Gastrocnemius medialis (tissue), 4 donors: ENCODE measurements around the gene UNC5A. TPM values are rescaled to one million over a fixed set of nuclear protein-coding genes. Genes with fewer than 3 reads are reported as not detected.

Experiments used
- ATAC-seq, 2 donors: fragments of 150-250 bp; one replicate each; pipeline ENCODE4 v1.9.1; 2016
- DNase-seq, 2 donors: peaks; one replicate each; pipeline ENCODE4 v3.0.0-alpha.2; 2019
- H3K27ac ChIP-seq, 4 donors: fragments of 200-600 bp; sonication (generic); 1 replicate in 1 of 4; 2 replicates in 3 of 4; pipeline ENCODE4 v1.5.1; 2016 to 2018; ENCODE audit warnings: mild to moderate bottlenecking in 2 of 4, moderate library complexity in 1 of 4
- H3K27me3 ChIP-seq, 3 donors: fragments of 200-600 bp; sonication (generic) in 2 of 3; 1 replicate in 1 of 3; 2 replicates in 2 of 3; pipeline versions ENCODE4 v1.5.1 to v1.6.0; 2016 to 2019; ENCODE audit warnings: mild to moderate bottlenecking in 1 of 3, moderate library complexity in 1 of 3
- H3K36me3 ChIP-seq, 2 donors: fragments of 200-600 bp; sonication (generic) in 1 of 2; one replicate each; pipeline ENCODE4 v1.5.1; 2017 to 2018
- H3K4me1 ChIP-seq, 2 donors: fragments of 200-600 bp; sonication (generic) in 1 of 2; one replicate each; pipeline ENCODE4 v1.5.1; 2016 to 2017; ENCODE audit warnings: mild to moderate bottlenecking in 2 of 2
- H3K4me3 ChIP-seq, 4 donors: fragments of 200-600 bp; sonication (generic) in 3 of 4; 1 replicate in 1 of 4; 2 replicates in 3 of 4; pipeline ENCODE4 v1.5.1; 2016 to 2019; ENCODE audit warnings: mild to moderate bottlenecking in 2 of 4
- H3K9me3 ChIP-seq, 3 donors: fragments of 200-600 bp; sonication (generic) in 2 of 3; 1 replicate in 1 of 3; 2 replicates in 2 of 3; pipeline ENCODE4 v1.5.1; 2016 to 2019
- POLR2A ChIP-seq, 2 donors: fragments of 450-650 bp; IDR thresholded peaks; one replicate each; pipeline ENCODE4 v1.6.1; 2017; ENCODE audit warnings: antibody characterized with exemption in 2 of 2, mild to moderate bottlenecking in 2 of 2, moderate library complexity in 2 of 2
- in situ Hi-C, 4 donors: fragments of 200-750 bp; cut with MboI; loops; one replicate each; pipeline versions ENCODE4 v1.15.0 to v1.8.0; 2017; ENCODE audit warnings: low sequenced_read_pairs in 4 of 4
- intact Hi-C: fragments of 100-400 bp; cut with DNase I; formaldehyde crosslinking; loops from one replicate; pipeline ENCODE4 v1.15.1; 2023; ENCODE audit warnings: low total_unique reads
- total RNA-seq, 4 donors: library from RNA; depleted of rRNA; stranded (reverse); fragments of >200 nt; gene quantifications; one replicate each; pipeline versions ENCODE4 v1.1.0 to v1.2.3, GENCODE V29; 2016
- TF ChIP-seq, protein P1 (sequence below), 5 experiments: fragments of 450-650 bp in 3 of 5; fragments of 200-600 bp in 2 of 5; sonication (generic) in 2 of 5; IDR thresholded peaks in 4 of 5; conservative IDR thresholded peaks in 1 of 5; 1 replicate in 4 of 5; 2 replicates in 1 of 5; pipeline ENCODE4 v1.5.1; 2016 to 2019; ENCODE audit warnings: antibody characterized with exemption in 5 of 5, mild to moderate bottlenecking in 3 of 5, moderate library complexity in 3 of 5

UNC5A gene
- total RNA-seq, 4 donors from 2014 or later = 0.10 to 0.55 TPM; not detected in 2

DNA sequence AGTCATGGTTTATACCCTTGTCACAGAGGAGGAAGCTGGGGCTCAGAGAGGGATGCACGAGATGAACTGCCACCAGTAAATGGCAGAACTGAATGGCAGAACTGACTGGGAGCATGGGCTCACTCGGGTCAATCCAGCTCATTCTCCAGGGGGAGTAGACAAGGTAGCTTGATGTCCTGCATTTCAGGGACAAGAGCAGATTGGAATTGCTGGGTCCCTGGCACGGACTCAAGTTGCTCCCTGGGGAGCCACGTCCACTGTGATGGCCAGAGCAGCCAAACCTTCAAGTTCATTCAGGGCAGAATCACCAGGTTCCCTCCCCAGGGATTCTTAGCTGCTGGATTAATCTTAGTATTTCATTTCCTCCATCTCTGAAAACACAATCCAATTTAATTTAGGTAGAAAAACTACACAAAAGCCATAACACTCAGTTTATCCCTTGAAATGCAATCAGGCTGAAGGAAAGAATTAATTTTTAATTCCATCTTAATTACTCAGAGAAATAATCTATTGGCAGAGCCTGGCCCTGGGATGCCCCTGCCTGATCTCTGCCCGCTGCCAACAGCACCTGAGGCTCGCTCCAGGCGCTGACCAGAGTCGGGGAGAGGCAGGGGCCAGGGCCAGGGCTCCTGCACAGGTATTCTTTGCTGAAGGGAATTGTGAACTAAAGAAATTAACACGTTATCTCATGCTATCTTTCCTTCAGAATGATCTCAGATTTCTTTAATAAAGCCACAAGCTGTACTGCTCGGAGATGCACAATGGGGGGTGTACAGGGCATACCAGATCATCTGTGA, 42.0 kb upstream of the UNC5A start:
- Histone ChIP-seq H3K36me3 (no peaks in the 10 kb centered on the region), H3K4me3 (no peak overlapping the region), H3K4me1 (no peaks in the 10 kb centered on the region), H3K27me3 (peaks cover 0 to 20% (median 11%) of the 10 kb centered on the region in 3 donors), H3K9me3 (peaks cover 0 to 4% (median 0%) of the 10 kb centered on the region in 3 donors), H3K27ac (no peak overlapping the region)
- ATAC-seq (no peak), DNase-seq (no peak)
- intact Hi-C loops = no loop called here
- in situ Hi-C loops = no loop called here
- TF ChIP-seq POLR2A (IDR thresholded peaks at IDR 0.05) = no peak
- TF ChIP-seq, protein P1, sequence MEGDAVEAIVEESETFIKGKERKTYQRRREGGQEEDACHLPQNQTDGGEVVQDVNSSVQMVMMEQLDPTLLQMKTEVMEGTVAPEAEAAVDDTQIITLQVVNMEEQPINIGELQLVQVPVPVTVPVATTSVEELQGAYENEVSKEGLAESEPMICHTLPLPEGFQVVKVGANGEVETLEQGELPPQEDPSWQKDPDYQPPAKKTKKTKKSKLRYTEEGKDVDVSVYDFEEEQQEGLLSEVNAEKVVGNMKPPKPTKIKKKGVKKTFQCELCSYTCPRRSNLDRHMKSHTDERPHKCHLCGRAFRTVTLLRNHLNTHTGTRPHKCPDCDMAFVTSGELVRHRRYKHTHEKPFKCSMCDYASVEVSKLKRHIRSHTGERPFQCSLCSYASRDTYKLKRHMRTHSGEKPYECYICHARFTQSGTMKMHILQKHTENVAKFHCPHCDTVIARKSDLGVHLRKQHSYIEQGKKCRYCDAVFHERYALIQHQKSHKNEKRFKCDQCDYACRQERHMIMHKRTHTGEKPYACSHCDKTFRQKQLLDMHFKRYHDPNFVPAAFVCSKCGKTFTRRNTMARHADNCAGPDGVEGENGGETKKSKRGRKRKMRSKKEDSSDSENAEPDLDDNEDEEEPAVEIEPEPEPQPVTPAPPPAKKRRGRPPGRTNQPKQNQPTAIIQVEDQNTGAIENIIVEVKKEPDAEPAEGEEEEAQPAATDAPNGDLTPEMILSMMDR (IDR thresholded peaks at IDR 0.05 in 4 of 5, conservative IDR thresholded peaks at IDR 0.05 in 1 of 5) = no peak

DNA sequence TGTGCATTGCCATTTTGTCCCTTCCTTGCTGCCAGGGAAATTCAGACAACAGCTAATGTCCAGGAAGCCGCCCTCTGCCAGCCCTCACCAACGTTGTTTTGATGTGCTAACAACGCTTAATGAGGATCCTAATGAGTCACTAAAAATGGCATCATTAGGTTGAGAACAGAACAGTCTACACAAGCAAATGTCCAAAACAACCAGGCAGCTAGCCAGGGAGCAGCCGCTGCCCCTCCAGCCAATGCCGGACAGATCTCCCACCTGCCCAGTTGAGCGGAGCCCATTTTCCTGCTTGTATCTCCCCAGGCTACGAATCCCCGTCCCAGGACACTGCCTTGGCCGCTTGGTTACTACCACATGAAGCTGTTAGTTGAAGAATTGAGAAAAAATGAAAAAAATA, 40.4 kb upstream of the UNC5A start:
- Histone ChIP-seq H3K9me3 (peaks cover 0 to 4% (median 0%) of the 10 kb centered on the region in 3 donors), H3K27me3 (peaks cover 0 to 26% (median 14%) of the 10 kb centered on the region in 3 donors), H3K4me1 (no peaks in the 10 kb centered on the region), H3K4me3 (no peak overlapping the region), H3K27ac (no peak overlapping the region), H3K36me3 (no peaks in the 10 kb centered on the region)
- no peak for TF ChIP-seq POLR2A (IDR thresholded peaks at IDR 0.05)
- TF ChIP-seq, protein P1 (IDR thresholded peaks at IDR 0.05 in 4 of 5, conservative IDR thresholded peaks at IDR 0.05 in 1 of 5) = no peak
- intact Hi-C loops (no loop called here), in situ Hi-C loops (no loop called here)
- ATAC-seq (no peak), DNase-seq (no peak)

DNA sequence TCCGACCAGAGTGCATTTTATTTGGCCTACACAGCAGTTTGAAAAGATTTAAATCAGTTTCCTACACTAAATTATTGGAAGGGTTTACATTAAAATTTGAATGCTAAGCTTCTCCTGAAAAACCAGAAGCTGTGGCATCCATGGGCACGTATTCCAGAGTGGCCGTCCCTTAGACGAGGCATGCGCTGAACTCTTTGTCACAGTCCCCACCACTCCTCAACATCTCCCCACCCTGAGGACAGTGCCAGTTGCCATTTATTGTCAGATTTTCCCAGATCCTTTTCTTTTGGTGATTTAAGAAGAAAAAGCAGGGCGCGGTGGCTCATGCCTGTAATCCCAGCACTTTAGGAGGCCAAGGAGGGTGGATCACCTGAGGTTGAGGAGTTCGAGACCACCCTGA, 39.9 kb upstream of the UNC5A start:
- intact Hi-C loops (no loop called here), in situ Hi-C loops (no loop called here)
- TF ChIP-seq, protein P1 (IDR thresholded peaks at IDR 0.05 in 4 of 5, conservative IDR thresholded peaks at IDR 0.05 in 1 of 5) = no peak
- no peak for TF ChIP-seq POLR2A (IDR thresholded peaks at IDR 0.05)
- Histone ChIP-seq H3K36me3 (no peaks in the 10 kb centered on the region), H3K4me1 (no peaks in the 10 kb centered on the region), H3K27me3 (peaks cover 0 to 28% (median 17%) of the 10 kb centered on the region in 3 donors), H3K4me3 (no peak overlapping the region), H3K9me3 (peaks cover 0 to under 1% (median 0%) of the 10 kb centered on the region in 3 donors), H3K27ac (no peak overlapping the region)
- ATAC-seq (no peak), DNase-seq (no peak)

DNA sequence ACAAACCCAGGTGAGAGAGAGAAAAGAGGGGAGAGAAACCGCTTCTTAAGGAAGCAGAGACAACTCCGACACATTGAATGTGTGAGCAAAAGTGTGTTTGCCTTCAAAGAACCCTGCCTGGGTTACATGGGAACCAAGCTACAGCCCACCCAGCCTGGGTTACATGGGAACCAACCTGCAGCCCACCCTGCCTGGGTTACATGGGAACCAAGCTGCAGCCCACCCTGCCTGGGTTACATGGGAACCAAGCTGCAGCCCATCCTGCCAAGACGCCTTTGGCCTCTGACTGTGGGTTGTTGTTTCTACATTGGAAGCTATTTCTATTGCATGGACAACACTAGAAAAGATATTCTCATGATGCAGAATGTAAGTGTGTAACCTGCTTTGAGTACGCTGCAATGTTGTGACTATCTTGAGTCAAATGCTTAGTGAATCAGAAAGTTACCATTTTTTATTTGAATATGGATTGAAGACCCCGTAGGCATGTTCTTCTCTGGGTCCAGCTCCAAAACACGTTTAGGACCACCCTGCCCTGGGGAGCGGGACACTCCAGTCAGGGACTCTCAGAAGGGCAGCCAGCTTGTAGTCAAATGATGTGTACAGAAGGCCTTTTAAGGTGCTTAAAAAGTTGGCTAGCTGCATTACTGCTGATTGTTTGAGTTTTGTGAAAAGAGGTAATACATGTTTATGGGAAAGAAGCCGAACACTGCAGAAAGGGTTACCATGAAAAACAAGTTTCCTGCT, 39.1 kb upstream of the UNC5A start:
- Histone ChIP-seq H3K27me3 (peaks cover 0 to 30% (median 22%) of the 10 kb centered on the region in 3 donors), H3K4me1 (no peaks in the 10 kb centered on the region), H3K9me3 (no peaks in the 10 kb centered on the region), H3K4me3 (no peak overlapping the region), H3K36me3 (no peaks in the 10 kb centered on the region), H3K27ac (no peak overlapping the region)
- TF ChIP-seq POLR2A (IDR thresholded peaks at IDR 0.05) = no peak
- TF ChIP-seq, protein P1 (IDR thresholded peaks at IDR 0.05 in 4 of 5, conservative IDR thresholded peaks at IDR 0.05 in 1 of 5) = no peak
- intact Hi-C loops (no loop called here), in situ Hi-C loops (no loop called here)
- ATAC-seq (no peak), DNase-seq (no peak)
